ENCODE results near the gene HNRNPA3.
"Not testable (repeated sequence)": the region's sequence is repeated elsewhere in the genome, so short reads cannot be mapped to it uniquely, and the experiment has no call there.

The HNRNPA3 gene

DNA sequence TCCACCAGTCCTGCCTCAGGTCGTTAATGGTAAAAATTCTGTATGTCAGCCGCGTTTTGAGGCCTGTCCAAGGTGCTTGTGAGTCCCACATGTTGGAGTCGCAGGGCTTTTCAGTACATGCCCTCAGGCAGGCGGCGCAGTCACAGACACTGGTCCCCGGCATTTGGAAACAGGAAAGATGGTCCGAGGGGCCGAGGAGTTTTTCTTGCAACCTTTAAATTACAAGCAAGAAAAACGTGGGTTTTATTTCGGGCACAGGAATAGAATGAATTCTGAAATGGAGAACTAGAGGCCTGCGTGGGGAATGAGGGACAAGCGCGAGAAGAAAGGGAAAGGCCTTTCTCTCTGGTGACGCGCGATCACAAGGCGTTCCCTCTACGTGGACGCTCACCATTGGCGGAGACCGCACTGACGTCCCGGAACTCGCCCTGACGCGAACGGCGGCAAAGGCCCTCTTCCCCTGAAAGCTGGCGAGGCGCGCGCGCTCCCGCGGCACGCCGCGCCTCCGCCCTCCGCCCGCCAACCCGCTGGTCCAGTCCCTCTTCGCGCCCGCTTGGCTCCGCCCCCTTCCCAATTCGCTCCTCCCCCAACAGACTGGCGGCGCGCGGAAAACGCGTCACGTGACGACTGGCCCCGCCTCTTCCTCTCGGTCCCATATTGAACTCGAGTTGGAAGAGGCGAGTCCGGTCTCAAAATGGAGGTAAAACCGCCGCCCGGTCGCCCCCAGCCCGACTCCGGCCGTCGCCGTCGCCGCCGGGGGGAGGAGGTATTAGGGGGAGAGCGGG is at the start of gene HNRNPA3:
HNRNPA3 (plus strand) TSS at position 689 of the 785 bp plus-strand sequence; CDS start at position 695, 6 bp downstream.
- DNase-seq (ENCODE audit: low read depth in 2 of 2) = peak; percentile 98 to 99

DNA sequence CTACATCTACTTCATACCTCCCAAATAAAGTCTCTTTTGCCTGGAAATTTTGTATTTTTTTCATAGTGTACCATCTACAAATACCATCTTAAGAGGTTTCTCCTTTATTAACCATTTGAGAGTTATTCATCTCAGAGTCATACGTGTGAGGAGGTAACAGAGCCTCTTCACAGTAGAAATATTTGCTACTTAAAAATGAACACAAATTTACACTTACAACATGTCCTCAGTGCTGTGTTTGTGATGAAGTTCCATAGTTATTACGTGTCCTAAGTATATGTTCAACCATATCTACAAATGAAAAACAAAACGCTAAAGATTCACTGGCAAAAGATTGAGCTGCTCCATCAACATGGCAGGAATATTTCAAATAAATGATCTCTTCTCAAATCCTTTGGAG is 48.5 kb upstream of the HNRNPA3 start:
- DNase-seq (ENCODE audit: low read depth in 2 of 2) = no peak

GRCh38 chr2:177164584-177165052 is 48.0 kb upstream of the HNRNPA3 start:
- DNase-seq (ENCODE audit: low read depth in 2 of 2) = peak; percentile 61 to 71

GRCh38 chr2:177165061-177165583 is 47.5 kb upstream of the HNRNPA3 start:
- DNase-seq (ENCODE audit: low read depth in 2 of 2) = no peak

- DNase-seq (ENCODE audit: low read depth in 2 of 2) = no peak
Observed at GRCh38 chr2:177165721-177166711, 46.6 kb upstream of the HNRNPA3 start.

DNA sequence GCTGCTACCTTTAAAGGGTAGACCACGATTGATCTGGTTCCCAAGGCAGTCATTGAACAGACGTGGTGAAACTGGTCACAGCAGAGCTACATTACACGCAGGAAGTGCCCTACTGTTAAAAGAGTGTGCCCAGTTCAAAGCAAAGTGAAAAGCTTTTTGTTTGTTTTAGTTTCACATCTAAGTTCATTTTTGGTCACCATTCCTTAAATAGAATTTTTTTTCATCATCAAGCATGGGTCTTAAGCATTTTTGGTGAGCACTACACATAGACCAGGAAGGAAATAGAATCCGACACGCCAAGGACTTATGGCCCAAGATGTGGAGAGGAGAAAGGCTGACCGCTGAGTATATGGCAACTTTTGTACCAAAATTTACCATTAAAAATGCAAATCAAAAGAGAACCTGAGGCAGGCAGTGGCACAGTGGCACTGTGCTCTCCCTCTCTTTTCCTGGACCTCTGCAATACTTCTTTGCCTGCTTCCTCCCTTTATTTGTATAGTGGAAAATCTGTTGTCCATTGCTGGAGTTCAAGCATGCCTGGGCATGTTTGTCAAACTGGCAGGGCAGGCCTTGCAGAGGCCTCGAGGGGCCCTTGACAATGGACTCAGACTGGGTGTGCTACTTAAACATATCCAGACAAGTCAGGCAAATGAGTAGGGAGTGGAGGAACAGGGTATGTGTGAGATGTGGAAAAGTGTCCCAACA is 42.6 kb upstream of the HNRNPA3 start:
- no peak for DNase-seq (ENCODE audit: low read depth in 2 of 2)

GRCh38 chr2:177171418-177171865 is 41.2 kb upstream of the HNRNPA3 start:
- DNase-seq (ENCODE audit: low read depth in 2 of 2) = no peak

GRCh38 chr2:177172034-177172880 is 40.3 kb upstream of the HNRNPA3 start:
- no peak for DNase-seq (ENCODE audit: low read depth in 2 of 2)

GRCh38 chr2:177174486-177174885 is 38.1 kb upstream of the HNRNPA3 start:
- no peak for DNase-seq (ENCODE audit: low read depth in 2 of 2)

GRCh38 chr2:177175917-177176668 is 36.5 kb upstream of the HNRNPA3 start:
- no peak for DNase-seq (ENCODE audit: low read depth in 2 of 2)

DNA sequence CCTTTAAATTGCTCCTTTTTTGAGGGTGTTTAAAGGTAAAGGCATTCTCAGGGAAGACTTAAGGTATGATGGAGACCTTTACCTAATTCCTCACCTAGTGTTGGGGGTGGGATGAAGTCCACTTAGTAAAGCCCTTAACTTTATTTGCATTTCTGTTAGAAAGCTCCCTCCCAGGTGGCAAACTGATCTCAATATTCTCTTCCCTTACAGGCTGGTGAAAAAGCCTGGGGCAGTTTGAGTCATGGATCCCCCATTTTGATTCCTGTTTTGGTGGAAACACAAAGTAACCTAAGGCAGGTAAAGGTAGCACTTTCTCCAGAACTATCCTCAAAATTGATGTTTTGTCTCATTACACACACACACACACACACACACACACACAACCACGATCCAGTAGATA is 33.8 kb upstream of the HNRNPA3 start:
- DNase-seq (ENCODE audit: low read depth in 2 of 2) = no peak

- no peak for DNase-seq (ENCODE audit: low read depth in 2 of 2)
Observed at GRCh38 chr2:177179227-177179626, 33.4 kb upstream of the HNRNPA3 start.

- not testable (repeated sequence) for DNase-seq (ENCODE audit: low read depth in 2 of 2)
Observed at GRCh38 chr2:177179671-177180070, 32.9 kb upstream of the HNRNPA3 start.

DNA sequence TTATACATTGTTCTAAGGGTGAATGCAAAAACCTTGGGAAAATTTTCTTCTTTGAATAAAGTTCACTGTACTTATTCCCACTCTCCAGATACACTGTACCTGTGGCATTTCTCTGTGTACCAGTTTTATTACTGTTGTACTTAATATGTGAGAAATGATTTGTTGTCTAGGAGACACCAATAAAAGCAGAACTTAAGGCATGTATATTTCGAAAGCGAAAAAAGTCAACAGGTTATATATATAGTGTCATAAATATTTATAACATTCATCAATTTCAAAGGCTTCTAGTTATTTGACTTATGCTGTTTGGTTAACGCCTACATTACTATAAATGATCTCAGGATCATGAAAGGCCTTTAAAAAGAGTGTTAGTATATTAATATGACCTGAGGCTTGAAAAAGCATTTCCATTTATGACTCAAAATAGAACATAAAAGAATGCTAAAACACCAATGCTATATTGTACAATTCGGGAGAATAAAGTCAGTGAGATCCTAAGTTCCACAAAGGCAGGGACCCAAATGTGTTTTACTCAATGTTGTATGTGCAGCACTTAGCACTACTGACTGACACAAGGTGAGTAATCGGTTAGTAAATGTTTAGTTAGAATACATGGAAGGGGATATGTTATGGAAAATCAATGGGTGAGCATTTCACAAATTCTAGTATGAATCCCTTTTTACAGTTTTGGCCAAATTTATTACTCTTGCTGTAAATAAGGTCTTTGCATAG is 32.2 kb upstream of the HNRNPA3 start:
- DNase-seq (ENCODE audit: low read depth in 2 of 2) = no peak

DNA sequence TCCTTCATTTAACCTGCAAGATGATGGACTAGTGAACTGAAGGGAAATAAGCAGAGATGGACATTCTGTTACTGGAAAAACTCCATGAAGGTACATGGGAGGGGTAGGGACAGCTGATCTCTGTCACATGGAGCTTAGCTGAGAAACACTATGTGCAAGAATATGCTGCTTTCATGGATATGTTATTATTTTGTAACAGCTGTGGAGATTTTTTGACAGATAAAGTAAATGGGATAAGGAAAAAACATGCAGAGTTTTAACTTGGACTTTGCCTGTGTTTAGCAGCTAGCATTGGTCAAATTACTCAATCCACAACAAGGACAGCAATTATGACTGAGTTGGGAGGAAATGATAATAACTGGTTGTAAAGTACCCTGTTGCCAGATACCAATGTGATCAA is 28.7 kb upstream of the HNRNPA3 start:
- DNase-seq (ENCODE audit: low read depth in 2 of 2) = no peak

DNA sequence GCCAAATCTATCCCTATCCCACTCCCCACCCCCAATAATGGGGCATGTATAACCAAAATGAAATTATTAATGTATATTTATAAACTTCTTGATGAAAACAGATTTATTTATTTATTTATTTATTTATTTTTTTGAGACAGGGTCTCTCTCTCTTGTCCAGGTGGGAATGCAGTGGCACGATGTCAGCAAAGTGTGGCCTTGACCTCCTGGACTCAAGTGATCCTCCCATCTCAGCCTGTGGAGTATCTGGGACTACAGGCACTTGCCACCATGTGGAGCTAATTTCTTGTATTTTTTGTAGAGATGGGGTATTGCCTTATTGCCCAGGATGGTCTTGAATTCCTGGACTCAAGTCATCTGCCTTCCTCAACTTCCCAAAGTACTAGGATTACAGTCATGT is 28.0 kb upstream of the HNRNPA3 start:
- DNase-seq (ENCODE audit: low read depth in 2 of 2) = no peak

DNA sequence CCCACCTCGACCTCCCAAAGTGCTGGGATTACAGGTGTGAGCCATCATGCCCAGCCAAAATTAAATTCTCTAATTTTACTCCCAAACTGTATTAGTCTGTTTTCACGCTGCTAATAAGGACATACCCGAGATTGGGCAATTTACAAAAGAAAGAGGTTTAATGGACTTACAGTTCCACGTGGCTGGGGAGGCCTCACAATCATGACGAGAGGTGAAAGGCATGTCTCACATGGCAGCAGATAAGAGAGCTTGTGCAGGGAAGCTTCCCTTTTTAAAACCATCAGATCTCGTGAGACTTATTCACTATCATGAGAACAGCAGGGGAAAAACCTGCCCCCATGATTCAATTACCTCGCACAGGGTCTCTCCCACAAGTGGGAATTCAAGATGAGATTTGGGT is 26.6 kb upstream of the HNRNPA3 start:
- not testable (repeated sequence) for DNase-seq (ENCODE audit: low read depth in 2 of 2)

DNA sequence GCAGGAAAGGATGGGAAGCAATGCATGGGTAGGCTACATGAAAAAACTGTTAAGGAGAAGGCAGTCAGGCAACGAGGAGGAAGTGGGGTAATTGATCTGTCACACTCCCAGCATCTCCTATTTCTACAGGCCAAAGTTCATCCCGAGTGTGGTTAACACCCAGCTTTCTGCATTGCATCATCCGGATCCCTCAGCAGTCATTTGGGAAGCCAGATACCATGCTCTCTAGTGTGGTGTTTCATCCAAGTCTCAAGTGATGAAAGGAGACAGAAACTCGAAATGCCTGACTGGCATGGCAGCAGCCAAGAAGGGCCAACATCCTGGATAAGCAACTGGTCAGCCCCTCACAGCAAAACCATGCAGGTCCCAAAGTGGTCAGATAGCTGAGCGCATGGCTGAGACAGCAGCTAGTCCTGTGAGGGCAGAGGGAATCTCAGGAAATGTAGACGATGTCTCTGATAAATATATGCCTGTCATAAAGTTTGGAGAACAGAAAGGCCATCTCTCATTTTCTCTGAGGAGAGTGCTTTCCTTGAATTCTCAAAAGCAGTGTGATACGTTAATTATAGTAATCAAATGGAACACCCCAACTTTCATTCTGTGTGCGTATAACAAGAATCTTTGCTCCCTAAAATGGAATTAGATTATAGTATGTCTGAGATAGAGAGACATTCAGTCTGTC is 24.8 kb upstream of the HNRNPA3 start:
- DNase-seq (ENCODE audit: low read depth in 2 of 2) = no peak
